Activated T-cell treated with anti-CD3 and anti-CD28 coated beads, Interleukin-2, amount 50 U/mL, for 48 hours (primary cell): ENCODE results near the gene NTNG1.
"Not testable (repeated sequence)": the region's sequence is repeated elsewhere in the genome, so short reads cannot be mapped to it uniquely, and the experiment has no call there.

Source experiments
- DNase-seq, 2 experiments: peaks; one replicate each; pipeline ENCODE4 v3.0.0-alpha.2; 2020

NTNG1 gene

DNA sequence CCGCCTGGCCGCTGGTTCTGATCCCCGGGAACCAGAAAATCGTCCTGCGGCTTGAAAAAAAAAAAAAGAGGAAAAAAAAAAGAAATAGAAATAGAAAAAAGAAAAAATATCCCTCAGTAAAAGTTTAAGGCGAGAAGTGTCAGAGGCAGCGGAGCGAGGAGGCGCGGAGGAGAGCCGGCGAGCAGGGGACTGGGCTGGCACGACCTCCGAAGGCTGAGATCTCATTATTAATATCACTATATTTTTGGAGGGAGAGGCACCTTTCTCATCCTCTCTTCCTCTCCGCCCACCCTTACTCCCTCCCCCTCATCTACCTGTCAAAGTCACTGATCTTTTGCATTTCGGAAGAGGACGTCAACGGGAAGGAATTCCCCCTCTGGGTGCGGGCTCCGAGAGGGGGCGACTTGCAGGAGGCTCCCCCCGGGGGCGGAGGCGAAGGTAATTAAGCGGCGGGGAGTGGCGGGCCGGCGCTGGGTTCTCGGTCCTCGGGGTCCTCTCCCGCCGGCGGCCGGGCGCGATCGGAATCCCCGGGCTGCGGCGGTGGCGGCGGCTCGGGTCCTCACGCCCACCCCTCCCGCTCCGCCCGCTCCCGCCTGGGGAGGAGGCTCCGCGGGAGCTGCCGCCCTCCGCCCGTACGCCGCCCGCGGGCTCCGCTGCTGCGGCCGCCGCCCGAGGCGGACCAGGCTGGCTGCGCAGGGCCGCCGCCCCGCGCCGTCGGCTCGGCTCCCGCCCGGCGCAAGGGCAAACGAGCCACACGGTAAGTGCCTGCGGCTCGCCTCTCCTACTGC is at the start of gene NTNG1:
Gene NTNG1 (plus strand): TSS at position 337 of the 788 bp plus-strand sequence.
- DNase-seq, result peak; percentile 20 to 28

DNA sequence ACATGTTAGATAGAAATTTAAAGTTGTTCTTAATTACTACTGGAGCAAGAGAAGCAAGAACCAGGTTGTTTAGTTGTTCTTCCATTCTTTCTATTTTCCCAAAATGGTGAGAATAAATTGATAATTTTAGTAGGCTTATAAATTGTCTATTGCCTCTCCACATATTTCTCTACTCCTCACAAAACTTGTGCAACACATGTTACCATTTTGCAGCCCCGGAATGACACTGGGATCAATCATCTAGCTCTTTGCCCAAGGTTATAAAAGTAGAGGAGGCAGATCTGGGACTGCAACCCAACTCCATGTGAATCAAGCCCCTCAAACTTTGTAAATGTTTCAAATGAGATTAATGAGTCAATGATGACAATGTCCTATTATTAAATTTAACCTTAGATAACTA is 49.4 kb upstream of the NTNG1 start:
- no peak for DNase-seq

DNA sequence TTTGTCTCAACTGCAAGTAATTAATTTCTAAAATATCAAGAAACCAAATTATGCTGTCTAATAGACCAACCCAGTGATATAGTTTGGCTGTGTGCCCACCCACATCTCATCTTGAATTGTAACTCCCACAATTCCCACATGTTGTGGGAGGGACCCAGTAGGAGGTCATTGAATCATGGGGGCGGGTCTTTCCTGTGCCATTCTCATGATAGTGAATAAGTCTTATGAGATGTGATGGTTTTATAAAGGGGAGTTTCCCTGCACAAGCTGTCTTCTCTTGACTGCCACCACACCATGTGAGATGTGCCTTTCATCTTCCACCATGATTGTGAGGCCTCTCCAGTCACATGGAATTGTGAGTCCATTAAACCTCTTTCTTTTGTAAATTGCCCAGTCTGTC is 47.4 kb upstream of the NTNG1 start:
- not testable (repeated sequence) for DNase-seq

DNA sequence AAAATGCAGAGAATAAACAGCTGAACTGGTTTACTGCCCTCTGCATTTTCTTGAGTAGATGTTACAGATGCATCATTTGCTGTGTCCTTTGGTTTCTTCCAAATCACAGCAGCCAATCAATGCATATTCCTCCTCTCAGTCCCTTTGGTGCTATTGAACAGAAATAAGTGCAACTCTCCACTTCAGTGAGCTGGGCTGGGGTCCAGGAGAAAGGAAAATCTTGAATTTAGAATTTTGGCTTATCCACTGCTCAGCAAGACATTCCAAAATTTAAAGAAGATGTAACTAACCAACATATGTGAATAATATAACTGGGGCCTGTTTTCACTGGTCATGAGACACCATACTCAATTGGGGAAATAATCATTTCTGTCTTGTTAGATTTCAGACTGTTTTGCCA is 45.2 kb upstream of the NTNG1 start:
- no peak for DNase-seq

DNA sequence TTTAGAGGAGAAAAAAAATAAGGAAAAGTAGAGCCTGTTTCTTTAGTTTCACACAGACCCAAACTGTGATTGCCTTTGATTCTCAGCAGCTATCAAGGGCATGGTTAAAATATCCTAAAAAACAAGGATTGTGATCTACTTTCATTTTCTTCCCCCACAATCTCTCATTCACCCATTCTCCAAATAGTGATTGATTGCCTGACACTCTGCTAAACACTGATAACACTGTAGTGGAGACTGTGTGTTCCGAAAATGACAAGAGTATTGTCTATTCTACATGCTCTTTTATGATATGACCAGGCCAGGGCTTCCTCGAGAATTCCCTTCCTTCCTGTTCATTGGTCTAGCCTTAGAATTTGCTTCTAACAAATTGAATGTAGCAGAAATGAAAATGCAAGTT is 44.1 kb upstream of the NTNG1 start:
- no peak for DNase-seq

DNA sequence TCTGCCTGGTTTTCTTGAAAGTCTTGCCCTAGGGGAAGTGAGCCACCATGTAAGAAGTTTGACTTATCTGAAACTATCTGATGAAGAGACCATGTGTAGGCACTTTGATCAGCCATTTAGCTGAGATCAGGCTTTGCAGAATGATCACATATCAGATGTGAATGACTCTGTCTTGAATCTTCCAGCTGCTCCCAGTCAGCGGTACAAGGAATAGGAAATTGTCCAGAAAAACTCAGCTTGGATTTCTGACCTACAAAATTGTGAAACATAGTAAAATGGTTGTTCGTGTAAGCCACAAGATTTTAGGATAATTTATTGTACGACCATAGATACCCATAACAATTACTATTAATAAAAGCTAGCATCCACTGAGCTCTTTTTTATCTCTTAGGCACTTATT is 41.9 kb upstream of the NTNG1 start:
- no peak for DNase-seq

DNA sequence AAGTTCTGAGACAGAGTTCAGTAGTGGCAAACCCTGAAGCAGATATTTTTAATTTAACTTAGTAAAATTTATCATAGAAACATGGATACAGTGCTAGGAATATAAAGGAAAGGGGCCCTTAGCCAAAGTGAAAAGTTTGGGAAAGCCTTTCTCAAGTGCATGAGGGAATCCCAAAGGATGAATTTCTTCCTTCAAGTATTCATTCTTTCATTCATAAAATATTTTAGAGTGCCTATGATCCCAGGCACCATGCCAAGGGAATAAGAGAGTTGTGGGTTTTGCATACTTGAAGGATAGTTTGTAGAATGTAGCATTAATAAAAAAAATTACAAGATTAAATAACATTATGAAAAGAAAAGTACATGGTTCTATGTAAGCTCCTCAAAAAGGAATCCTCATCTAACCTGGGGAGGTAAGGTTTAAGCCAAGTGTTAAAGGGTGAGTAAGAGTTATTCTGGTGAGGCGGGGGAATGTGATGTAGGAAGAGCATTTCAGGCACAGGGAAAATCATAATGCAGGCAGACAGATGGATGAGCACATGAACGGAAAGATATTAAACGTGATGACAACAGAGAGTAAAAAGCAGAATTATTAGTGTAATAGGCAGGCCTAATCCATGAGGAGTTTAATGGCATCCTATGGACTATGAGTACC is 40.4 kb upstream of the NTNG1 start:
- no peak for DNase-seq

DNA sequence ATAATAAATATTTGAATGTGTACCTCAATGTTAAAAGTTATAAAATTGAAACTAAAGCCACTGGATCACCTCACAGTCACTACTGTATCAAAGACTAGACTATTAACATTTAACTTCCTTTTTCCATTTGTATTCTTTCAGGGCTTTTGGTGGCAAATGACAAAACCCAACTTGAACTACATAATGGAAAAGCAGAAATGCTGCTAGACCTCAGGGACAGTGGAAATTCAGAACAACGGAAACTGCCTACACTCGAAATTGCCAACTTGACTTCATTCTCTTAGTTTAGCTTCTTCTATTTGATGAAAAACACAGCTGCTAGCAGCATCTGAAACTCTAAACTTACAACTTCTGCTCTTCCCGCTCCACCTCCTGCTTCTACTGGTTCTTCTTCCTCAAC is 34.9 kb upstream of the NTNG1 start:
- DNase-seq, result no peak

DNA sequence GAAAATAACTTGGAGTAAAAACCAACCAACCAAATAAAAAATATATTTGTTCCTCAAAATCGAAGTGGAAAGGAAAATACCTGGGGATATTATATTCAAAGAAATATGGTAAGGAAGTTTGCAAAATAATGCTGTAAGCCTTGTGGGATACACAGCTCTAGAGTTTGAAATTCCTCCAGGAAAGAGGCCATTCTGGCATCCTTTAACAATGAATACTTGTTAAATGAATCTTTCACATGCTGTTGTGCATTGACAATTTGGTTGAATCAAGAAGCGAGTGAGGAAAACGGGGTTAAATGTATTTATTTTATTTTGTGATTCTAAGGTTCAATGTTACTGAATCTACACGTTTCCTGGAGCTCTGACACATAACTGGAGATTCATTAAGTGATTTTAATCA is 30.5 kb upstream of the NTNG1 start:
- no peak for DNase-seq

DNA sequence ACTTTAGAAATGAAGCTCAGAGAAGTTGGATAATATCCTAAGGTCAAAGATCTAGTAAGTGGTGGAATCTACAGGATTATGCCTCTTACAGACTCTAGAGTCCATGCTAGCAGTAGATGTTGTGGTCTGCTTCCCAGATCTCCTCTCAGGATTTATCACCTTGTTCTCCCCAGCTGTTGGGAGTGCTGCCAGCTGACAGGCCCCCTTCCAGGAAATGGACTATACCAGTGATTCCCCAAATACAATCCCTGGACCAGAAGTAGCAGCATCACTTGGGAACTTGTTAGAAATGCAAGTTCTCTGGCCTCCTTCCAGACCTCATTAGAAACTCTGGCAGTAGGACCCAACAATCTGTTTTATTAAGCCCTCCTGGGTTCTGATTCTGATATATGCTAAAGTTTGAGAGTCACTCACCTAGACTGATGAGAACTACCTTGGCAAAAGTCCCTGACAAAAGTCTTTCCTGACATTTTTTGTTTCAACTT is 24.5 kb upstream of the NTNG1 start:
- no peak for DNase-seq

DNA sequence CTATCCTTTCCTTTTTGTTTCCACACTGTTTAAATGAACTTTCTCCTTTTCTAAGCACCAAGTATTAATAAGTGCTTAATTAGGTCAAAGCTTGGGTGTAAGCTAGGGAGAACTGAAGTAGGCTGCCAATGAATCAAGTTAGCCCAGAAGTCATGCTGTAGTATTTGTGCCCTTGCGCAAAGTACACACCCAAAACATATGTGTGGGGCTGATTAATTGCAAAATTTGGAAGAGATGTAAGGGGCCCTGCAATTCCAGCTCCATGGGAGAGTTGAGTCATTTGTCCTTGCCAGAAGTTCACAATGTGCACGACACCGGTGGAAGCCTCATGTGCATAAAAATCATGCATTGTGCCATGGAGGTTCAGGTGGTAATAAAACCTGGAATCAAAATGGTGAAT is 18.6 kb upstream of the NTNG1 start:
- no peak for DNase-seq

DNA sequence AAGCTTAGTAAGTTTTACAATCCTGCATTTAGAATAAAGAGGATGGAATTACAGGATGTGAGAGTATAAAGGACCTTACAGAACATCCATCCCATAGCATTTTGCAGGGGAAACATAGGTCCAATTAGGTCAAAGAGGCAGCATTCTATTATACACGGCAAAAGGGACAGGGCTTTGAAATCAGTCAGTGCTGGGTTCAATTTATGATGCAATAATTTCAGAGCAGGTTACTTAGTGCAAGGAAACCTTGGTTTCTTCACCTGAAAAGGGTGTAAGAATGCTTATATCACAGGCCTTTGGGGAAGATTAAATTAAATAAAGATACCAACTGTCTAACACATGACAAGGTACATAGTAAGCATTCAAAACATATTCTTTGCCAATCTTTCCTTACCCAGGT is 17.1 kb upstream of the NTNG1 start:
- DNase-seq, result no peak

DNA sequence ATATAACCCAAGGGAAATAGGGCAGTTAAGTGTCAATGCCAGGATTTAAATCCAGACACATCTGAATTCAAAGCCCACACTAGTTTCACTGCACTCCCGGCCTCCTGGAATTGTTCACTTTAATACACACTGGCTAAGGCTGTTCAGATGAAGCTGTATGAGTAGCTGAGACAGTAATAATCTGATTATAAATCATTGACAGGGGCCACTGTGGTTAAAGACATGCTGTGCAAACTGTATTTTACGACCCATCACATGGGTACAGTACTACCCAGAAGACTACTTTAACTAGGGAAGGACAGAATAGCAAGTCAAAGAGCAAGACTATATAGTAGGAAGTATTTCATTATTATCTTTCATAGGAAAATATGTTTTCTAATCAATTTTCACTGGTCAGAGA is 16.1 kb upstream of the NTNG1 start:
- no peak for DNase-seq

DNA sequence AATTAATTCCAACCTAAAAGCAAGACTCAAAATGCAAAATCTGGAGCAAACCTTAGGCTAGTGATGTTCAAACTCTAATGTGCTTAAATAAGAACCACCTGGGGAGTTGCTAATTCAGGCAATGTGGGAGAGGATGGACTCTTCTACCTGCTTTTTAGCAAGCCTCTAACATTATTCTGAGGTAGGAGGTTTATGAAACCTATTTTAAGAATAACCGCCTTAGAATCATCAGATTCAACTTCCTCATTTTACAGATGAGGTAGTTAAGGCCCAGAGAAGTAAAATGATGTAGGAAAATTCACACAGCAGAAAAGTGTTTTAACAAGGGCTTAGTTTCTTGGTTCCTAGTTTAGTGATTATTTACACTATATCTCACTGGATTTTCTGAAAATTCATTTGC is 8.6 kb upstream of the NTNG1 start:
- DNase-seq, result no peak

DNA sequence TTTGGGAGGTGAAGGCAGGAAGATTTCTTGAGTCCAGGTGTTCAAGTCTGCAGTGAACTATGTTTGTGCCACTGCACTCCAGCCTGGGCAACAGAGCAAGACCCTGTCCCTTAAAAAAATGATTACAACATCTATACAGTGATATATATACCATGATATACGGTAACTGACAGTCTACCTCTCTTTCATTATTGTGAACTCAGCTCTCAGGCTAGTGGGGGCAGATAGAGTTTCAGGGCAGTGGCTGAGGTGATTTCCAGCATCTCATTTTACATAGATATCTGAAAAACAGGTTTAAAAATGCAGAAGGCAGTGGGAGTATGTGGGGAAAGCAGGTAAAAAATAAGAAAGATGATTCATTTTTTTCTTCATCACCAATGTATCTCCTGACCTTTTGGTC is 8.1 kb upstream of the NTNG1 start:
- no peak for DNase-seq

DNA sequence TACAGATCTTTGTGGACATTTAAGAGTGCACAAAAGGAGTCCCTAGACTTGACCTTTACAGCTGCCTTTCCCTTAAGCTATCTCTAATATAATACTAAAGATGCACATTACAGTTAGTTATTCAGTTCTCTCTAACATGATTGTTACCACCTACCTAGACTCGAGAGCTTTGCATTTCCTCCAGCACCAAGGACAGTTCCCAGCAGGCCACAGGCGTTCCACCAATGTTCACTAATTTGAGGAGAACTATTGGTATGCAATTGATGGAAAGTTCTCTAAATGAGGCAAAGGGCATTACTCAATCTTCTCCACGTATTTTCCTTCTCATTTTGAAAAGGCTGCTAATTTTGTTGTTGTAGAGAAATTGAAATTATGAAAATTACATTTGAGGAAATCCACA is 5.4 kb upstream of the NTNG1 start:
- peak in 1 of 2 experiments; percentile 22 for DNase-seq

DNA sequence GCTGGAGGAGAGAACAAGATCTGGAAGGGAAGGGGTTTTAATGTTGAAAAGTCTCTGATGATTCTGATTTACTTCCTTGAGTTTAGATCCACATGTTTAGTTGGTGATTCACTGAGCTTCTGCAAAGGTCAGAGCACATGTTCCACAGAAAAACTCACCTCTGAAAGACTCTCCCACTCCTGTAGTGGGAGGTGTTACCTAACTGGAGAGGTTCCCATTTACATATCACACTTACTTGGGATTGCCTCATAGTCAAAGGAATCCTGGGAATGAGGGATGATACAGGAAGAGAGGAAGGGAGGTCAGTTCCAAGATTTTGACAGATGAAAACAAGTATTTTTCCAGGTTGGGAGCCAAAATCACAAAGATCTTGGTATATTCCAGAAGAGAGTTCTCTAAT is 2.7 kb upstream of the NTNG1 start:
- DNase-seq, result no peak

DNA sequence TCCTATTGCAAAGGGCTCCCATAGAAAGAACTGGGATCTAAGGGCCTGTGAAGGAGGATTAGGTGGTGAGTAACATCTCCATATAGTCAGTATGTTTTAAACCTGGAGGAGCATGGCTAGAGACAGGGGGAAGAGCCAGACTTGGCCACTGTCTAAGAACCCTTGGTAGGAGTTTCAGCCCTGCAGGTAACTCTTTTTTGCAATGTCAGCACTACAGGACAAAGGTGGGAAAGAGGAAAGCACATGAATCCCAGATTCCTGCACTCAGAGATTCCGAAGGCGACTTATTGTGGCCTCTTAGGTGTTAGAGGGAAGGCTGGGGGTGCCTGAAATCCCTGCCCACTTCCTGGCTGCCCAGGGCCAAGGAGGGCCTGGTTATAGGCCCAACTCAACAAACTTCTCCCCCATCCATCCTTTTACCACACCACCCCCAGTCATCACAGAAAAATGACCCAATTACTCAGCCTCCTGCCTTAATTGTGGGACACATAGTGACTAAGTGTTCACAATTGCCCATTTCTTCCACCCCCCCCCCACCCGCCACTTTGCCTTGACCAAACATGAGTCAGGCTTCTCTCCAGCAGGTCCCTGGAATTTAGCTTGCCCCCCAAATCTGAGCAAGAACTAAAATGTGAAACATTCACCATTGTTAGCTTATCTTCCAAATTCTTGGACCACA is 1.9 kb upstream of the NTNG1 start:
- no peak for DNase-seq

DNA sequence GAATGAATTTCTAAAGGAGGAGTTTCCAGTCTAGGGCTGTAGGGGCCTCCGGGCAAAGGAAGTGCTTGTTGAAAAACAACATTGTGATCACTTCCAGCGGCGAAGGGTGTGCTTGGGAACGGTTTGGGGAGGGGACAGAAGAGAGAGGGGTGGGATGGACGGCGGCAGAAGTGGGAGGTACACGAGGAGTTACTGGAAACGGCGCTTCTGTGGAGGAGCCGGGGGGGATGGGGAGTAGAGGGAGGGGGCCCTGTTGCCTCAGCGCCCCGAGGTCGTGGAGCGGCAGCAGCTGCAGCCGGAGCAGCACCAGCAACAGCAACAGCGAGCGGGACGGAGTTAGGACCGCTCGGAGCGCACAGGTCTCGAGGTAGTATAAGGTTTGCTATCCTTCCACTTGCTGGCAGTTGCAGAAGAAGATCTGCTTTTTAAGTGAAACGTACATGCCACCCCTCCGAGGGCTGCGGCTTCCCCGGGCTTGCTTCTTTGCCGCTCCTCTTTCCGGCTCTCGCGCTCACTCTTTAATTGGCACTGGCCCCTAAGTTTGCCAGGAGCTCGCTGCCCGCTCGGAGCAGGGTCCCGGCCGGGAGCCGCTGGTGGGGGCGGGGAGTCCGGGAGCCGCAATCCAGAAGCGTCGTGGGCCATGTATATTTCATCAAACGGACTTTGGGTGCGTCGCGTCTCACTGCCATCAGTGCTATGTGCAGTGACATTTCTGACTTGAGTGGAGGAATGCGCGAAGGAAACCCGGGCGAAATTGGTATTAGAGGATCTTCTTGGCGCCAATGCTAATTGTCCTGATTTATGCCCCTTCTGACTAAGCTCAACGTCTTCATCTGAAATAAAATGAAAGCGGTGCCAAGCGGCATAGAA is 771 bp upstream of the NTNG1 start:
- peak; percentile 28 to 32 for DNase-seq

DNA sequence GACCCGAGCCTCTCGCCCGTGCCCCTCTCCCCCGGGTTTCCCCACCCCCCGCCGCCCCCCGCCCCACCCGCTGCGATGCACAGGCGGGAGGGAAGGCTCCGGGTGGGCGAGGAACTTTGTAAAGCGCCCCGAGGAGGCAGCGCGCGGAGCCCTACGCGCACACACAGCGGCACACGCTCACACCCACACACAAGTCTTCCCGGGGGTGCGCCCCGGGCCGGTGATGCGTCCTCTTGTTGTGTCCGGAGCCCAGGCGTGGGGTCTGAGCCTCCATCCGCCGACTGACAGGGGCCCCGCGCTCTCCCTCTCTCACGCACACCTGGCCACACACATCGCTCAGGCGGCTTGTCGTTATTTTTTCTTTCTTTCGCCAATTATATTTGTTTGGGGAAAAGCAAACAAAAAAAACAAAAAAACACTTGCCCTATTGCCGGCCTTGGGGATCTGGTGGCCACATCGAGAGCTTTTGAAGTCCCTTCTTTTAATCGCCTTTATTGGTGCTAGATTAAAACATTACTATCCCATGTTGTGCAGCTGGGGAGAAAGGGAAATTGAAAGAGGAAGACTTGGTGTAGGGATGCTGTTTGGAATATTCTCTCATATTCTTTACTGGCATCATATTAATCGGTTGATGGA is 770 bp downstream of the NTNG1 start:
- DNase-seq, result peak; percentile 36 to 43

DNA sequence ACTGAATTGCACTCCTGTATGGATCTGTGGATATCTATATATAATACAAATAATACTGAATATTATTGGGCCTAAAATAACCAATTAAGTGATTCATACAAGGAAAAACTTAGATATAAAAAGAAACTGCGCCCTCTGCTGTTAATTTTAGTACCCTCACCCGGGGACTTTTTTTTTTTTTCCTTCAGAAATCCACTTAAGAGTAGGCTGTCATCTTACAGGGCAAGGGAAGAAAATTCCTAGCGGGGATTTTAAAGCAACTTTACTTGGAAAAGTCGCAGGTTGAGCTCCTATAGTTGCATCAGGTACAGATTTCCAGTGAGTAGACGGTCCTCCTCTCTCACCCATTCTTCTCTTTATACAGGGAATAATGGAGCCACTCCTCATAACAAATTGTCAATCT is 1.3 kb downstream of the NTNG1 start:
- no peak for DNase-seq

DNA sequence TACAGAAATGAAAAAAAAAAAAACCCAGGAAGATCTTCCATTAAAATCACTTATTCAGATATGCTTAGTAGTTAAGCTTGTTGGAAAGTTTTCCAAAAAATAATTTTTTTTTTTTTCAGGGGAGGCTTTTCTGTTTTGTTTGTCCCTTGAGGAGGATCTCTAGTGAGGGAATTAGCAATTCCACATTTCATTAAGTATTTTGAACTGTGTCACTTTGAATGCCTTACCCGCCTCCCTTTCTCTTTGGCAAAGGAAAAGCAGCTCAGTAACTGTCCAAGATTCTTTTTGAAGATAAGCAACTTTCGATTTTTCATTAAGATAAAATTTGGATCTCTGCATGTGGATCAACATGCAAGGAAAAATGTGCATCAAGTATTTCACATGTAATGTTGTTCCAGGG is 1.8 kb downstream of the NTNG1 start:
- DNase-seq, result no peak

DNA sequence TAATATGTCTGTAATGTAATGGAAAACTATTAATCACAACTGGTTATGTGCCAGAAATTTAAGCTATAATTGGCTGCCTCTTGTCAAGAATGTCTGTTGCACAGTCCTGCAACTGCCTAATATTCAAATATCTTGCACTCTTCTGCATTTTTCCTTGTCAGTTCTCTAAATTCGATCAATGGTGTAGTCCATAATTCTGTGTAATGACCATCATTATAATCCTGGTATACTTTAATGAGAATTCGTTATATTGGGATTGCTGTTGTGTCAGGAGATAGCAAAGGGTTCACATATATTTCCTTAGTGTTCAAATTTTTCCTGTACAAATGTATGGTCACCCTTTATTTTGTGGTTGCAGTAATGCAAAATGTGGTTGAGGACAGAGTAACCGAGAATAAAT is 4.8 kb downstream of the NTNG1 start:
- no peak for DNase-seq
